ENCODE measurements around the gene GALNT10. TPM values are rescaled to one million over a fixed set of nuclear protein-coding genes. Genes with fewer than 3 reads are reported as not detected.
A peak's percentile ranks its signal among the peaks of the same experiment; 100 is the strongest.

GALNT10 gene
- total and polyA plus RNA-seq, 9 of the 15 experiments (the other 6 are each of a cell fraction or from before 2014, with no cell fraction given) = 4.6 to 37.1 (median 13.3) TPM

DNA sequence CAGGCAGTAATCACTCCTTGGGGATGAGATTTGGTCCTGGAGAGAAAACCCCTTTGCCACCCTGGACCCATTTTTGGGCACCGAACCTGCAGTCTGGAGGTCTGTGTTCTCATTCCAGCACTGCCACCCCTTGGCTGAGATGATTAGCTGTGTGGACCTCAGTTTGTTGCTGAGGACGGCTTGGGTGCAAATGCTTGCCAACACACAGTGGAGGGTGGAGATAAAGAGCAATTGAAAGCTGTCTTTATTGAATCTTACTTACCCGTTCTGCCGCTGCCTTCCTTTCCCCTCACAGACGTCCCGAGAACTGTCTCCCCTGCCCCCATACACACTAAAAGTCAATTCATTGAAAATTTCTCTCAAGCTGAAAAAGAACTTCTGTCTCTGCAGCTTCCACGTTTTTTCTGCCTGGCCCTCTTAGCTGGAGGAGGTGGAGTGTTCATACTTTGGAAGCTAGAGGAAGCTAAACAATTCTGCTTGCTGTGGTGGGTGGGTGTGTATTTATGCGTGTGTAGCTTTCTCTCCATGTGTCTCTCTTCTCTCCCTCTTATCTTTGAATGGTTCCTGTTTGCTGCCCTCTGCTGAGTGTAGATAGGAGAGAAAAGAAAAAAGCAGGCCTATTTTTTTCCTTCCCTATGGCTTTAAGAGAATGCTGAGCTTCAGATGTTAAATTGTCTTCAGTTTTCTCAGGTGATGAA lies 6.6 kb downstream of the GALNT10 start (continued):
- TF ChIP-seq POLR2H (tag; IDR thresholded peaks at IDR 0.05; ENCODE audit: low read depth) (no peak), ZNF316 (IDR thresholded peaks at IDR 0.05) (peak; percentile 53), KLF10 (CRISPR knock-in tag; IDR thresholded peaks at IDR 0.05) (no peak), ZNF766 (CRISPR knock-in tag; conservative IDR thresholded peaks at IDR 0.05) (peak; percentile 36; the same call in 1 of the 2 replicates), HCFC1 (IDR thresholded peaks at IDR 0.05; ENCODE audit: low read depth, low read length) (no peak), GATA2 (CRISPR knock-in tag; IDR thresholded peaks at IDR 0.05) (peak; percentile 88), E2F8 (IDR thresholded peaks at IDR 0.05; ENCODE audit: low read depth, partially characterized antibody) (peak; percentile 74), CBFA2T3 (IDR thresholded peaks at IDR 0.05) (peak; percentile 96), ZFP36 (IDR thresholded peaks at IDR 0.05; ENCODE audit: low read depth, low read length, partially characterized antibody) (peak; percentile 6), FOXK2 (conservative IDR thresholded peaks at IDR 0.05 in 1 of 2, IDR thresholded peaks at IDR 0.05 in 1 of 2; ENCODE audit: low read depth in 2 of 2) (peak; percentile 98 to 99), ZNF436 (CRISPR knock-in tag; IDR thresholded peaks at IDR 0.05) (no peak), SMARCE1 (IDR thresholded peaks at IDR 0.05) (peak; percentile 96), NFRKB (IDR thresholded peaks at IDR 0.05; ENCODE audit: low read depth) (peak; percentile 55; the same call in 1 of the 2 replicates), STAT6 (CRISPR knock-in tag; IDR thresholded peaks at IDR 0.05) (0 out of 2 replicates have a peak, but pooled peaks have one; percentile 34), BCOR (IDR thresholded peaks at IDR 0.05) (peak; percentile 80), JUNB (CRISPR knock-in tag; conservative IDR thresholded peaks at IDR 0.05) (no peak), MIER1 (IDR thresholded peaks at IDR 0.05; ENCODE audit: low read depth) (peak; percentile 41; the same call in 1 of the 2 replicates), SMARCA4 (IDR thresholded peaks at IDR 0.05) (peak; percentile 98), JUND (IDR thresholded peaks at IDR 0.05; ENCODE audit: borderline replicate concordance, low read depth, low read length) (0 out of 2 replicates have a peak, but pooled peaks have one; percentile 25), JUND (tag; IDR thresholded peaks at IDR 0.05; ENCODE audit: borderline replicate concordance, low read depth, low read length) (peak; percentile 50; the same call in 2 of the 3 replicates)
- TF ChIP-seq, protein P1, sequence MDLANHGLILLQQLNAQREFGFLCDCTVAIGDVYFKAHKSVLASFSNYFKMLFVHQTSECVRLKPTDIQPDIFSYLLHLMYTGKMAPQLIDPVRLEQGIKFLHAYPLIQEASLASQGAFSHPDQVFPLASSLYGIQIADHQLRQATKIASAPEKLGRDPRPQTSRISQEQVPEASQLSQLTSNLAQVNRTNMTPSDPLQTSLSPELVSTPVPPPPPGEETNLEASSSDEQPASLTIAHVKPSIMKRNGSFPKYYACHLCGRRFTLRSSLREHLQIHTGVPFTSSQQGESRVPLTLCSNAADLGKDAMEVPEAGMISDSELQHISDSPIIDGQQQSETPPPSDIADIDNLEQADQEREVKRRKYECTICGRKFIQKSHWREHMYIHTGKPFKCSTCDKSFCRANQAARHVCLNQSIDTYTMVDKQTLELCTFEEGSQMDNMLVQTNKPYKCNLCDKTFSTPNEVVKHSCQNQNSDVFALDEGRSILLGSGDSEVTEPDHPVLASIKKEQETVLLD (IDR thresholded peaks at IDR 0.05) = peak; percentile 83
- TF ChIP-seq, protein P2, sequence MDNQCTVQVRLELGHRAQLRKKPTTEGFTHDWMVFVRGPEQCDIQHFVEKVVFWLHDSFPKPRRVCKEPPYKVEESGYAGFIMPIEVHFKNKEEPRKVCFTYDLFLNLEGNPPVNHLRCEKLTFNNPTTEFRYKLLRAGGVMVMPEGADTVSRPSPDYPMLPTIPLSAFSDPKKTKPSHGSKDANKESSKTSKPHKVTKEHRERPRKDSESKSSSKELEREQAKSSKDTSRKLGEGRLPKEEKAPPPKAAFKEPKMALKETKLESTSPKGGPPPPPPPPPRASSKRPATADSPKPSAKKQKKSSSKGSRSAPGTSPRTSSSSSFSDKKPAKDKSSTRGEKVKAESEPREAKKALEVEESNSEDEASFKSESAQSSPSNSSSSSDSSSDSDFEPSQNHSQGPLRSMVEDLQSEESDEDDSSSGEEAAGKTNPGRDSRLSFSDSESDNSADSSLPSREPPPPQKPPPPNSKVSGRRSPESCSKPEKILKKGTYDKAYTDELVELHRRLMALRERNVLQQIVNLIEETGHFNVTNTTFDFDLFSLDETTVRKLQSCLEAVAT (IDR thresholded peaks at IDR 0.05) = peak; percentile 76 to 81

All from K562 (cell line).